H9 (cell line): ENCODE measurements around the gene ZNF791. TPM values are rescaled to one million over a fixed set of nuclear protein-coding genes. Genes with fewer than 3 reads are reported as not detected.

Source experiments
- DNase-seq: peaks from one replicate; pipeline ENCODE4 v3.0.0-alpha.2; 2017
- H2AFZ ChIP-seq: one replicate; pipeline ENCODE4 v1.6.1; 2013; ENCODE audit warnings: mild to moderate bottlenecking, low read length, control low read depth, moderate library complexity
- H2AK5ac ChIP-seq: 2 replicates; pipeline ENCODE4 v1.6.1; 2013; ENCODE audit warnings: low read length, control low read depth, mixed read lengths; ENCODE audit not compliant: insufficient read length
- H2BK120ac ChIP-seq: one replicate; pipeline ENCODE4 v1.6.1; 2013; ENCODE audit warnings: low read depth, mild to moderate bottlenecking, low read length, control low read depth, inconsistent platforms; ENCODE audit not compliant: poor library complexity, severe bottlenecking
- H2BK12ac ChIP-seq: 2 replicates; pipeline ENCODE4 v1.6.1; 2013; ENCODE audit warnings: low read length, control low read depth, mixed read lengths, low read depth; ENCODE audit not compliant: insufficient read length
- H2BK15ac ChIP-seq: 2 replicates; pipeline ENCODE4 v1.6.1; 2013; ENCODE audit warnings: low read depth, low read length, control low read depth
- H2BK20ac ChIP-seq: one replicate; pipeline ENCODE4 v1.6.1; 2013; ENCODE audit warnings: low read depth, mild to moderate bottlenecking, low read length, control low read depth, inconsistent platforms; ENCODE audit not compliant: poor library complexity, severe bottlenecking
- H2BK5ac ChIP-seq: 2 replicates; pipeline ENCODE4 v1.6.1; 2013; ENCODE audit warnings: low read length, control low read depth, mixed read lengths; ENCODE audit not compliant: insufficient read length
- H3K14ac ChIP-seq: 2 replicates; pipeline ENCODE4 v1.6.1; 2013; ENCODE audit warnings: low read length, control low read depth; ENCODE audit not compliant: insufficient read depth
- H3K18ac ChIP-seq: 2 replicates; pipeline ENCODE4 v1.6.1; 2013; ENCODE audit warnings: low read depth, mild to moderate bottlenecking, mixed read lengths, low read length, control low read depth; ENCODE audit not compliant: insufficient read length
- H3K23ac ChIP-seq: 2 replicates; pipeline ENCODE4 v1.6.1; 2013; ENCODE audit warnings: low read length, control low read depth, mixed read lengths, low read depth; ENCODE audit not compliant: insufficient read length
- H3K23me2 ChIP-seq: 2 replicates; pipeline ENCODE4 v1.6.1; 2013; ENCODE audit warnings: low read depth, mild to moderate bottlenecking, mixed read lengths, low read length, control low read depth; ENCODE audit not compliant: insufficient read length, poor library complexity, severe bottlenecking
- H3K27ac ChIP-seq: 2 replicates; pipeline ENCODE4 v1.5.1; 2013; ENCODE audit warnings: low read length, control low read depth, mixed read lengths, low read depth; ENCODE audit not compliant: insufficient read length
- H3K27me3 ChIP-seq: 2 replicates; pipeline ENCODE4 v1.6.1; 2013; ENCODE audit warnings: low read length, control low read depth, inconsistent platforms; ENCODE audit not compliant: insufficient read depth
- H3K4ac ChIP-seq: 2 replicates; pipeline ENCODE4 v1.6.1; 2013; ENCODE audit warnings: low read depth, mild to moderate bottlenecking, control low read depth, inconsistent platforms, low read length, moderate library complexity
- H3K4me1 ChIP-seq: 2 replicates; pipeline ENCODE4 v1.6.1; 2013; ENCODE audit warnings: low read length, control low read depth, inconsistent platforms; ENCODE audit not compliant: insufficient read depth
- H3K4me2 ChIP-seq: 2 replicates; pipeline ENCODE4 v1.6.1; 2013; ENCODE audit warnings: low read length, control low read depth, mixed read lengths; ENCODE audit not compliant: insufficient read length, insufficient read depth
- H3K56ac ChIP-seq: 2 replicates; pipeline ENCODE4 v1.6.1; 2013; ENCODE audit warnings: low read depth, mild to moderate bottlenecking, mixed read lengths, low read length, control low read depth; ENCODE audit not compliant: insufficient read length
- H3K79me1 ChIP-seq: 2 replicates; pipeline ENCODE4 v1.6.1; 2013; ENCODE audit warnings: low read depth, mild to moderate bottlenecking, moderate library complexity, low read length, control low read depth, inconsistent platforms; ENCODE audit not compliant: insufficient read depth, poor library complexity, severe bottlenecking
- H3K79me2 ChIP-seq: 2 replicates; pipeline ENCODE4 v1.6.1; 2013; ENCODE audit warnings: low read length, control low read depth, inconsistent platforms; ENCODE audit not compliant: insufficient read depth
- H3K9ac ChIP-seq: 2 replicates; pipeline ENCODE4 v1.6.1; 2013; ENCODE audit warnings: low read length, control low read depth, mixed read lengths; ENCODE audit not compliant: insufficient read length; ENCODE audit errors: extremely low read depth
- H3K9me3 ChIP-seq: one replicate; pipeline ENCODE4 v1.6.1; 2013; ENCODE audit warnings: low read depth, low read length, inconsistent platforms; ENCODE audit not compliant: control insufficient read depth
- H3T11ph ChIP-seq: one replicate; pipeline ENCODE4 v1.6.1; 2013; ENCODE audit warnings: mild to moderate bottlenecking, low read length, control low read depth, inconsistent platforms
- H4K20me1 ChIP-seq: one replicate; pipeline ENCODE4 v1.6.1; 2013; ENCODE audit not compliant: control insufficient read depth, insufficient read length, insufficient read depth
- H4K5ac ChIP-seq: 2 replicates; pipeline ENCODE4 v1.6.1; 2013; ENCODE audit warnings: low read depth, mild to moderate bottlenecking, mixed read lengths, low read length, control low read depth; ENCODE audit not compliant: insufficient read length
- H4K8ac ChIP-seq: replicated peaks from 2 replicates; pipeline ENCODE4 v1.6.1; 2013; ENCODE audit warnings: low read length, control low read depth, mixed read lengths, low read depth; ENCODE audit not compliant: insufficient read length
- H4K91ac ChIP-seq: 2 replicates; pipeline ENCODE4 v1.6.1; 2013; ENCODE audit warnings: low read depth, mild to moderate bottlenecking, moderate library complexity, mixed read lengths, low read length, control low read depth; ENCODE audit not compliant: insufficient read length
- H3K27ac Mint-ChIP-seq, 3 experiments: 2 replicates in 2 of 3; 3 replicates in 1 of 3; pipeline ENCODE4 v1.8.0; 2020 to 2021; ENCODE audit warnings: mixed read lengths in 3 of 3, mild to moderate bottlenecking in 1 of 3, moderate library complexity in 1 of 3
- H3K27me3 Mint-ChIP-seq: 2 replicates; pipeline ENCODE4 v1.8.0; 2021; ENCODE audit warnings: low read depth, mild to moderate bottlenecking, moderate library complexity, mixed read lengths
- H3K36me3 Mint-ChIP-seq, 3 experiments: 2 replicates in 2 of 3; 3 replicates in 1 of 3; pipeline ENCODE4 v1.8.0; 2020 to 2021; ENCODE audit warnings: low read depth in 3 of 3, mixed read lengths in 3 of 3; ENCODE audit not compliant: insufficient read depth in 1 of 3
- H3K4me1 Mint-ChIP-seq, 2 experiments: 2 replicates each; pipeline ENCODE4 v1.8.0; 2020; ENCODE audit warnings: mixed read lengths in 2 of 2
- H3K4me3 Mint-ChIP-seq, 2 experiments: 2 replicates in 1 of 2; 3 replicates in 1 of 2; pipeline ENCODE4 v1.8.0; 2020 to 2021; ENCODE audit warnings: mild to moderate bottlenecking in 2 of 2, mixed read lengths in 2 of 2, moderate library complexity in 1 of 2
- H3K9me3 Mint-ChIP-seq, 2 experiments: 2 replicates in 1 of 2; 3 replicates in 1 of 2; pipeline ENCODE4 v1.8.0; 2020; ENCODE audit warnings: mild to moderate bottlenecking in 2 of 2, mixed read lengths in 2 of 2, moderate library complexity in 1 of 2
- WGBS: extraction: QIAGEN DNeasy Blood & Tissue Kit; methylation state at CpG from one replicate; pipeline ENCODE4 v1.1.7; 2013; ENCODE audit warnings: missing lambda C conversion rate, low lambda C conversion rate, mixed read lengths; ENCODE audit not compliant: insufficient read length; ENCODE audit errors: extremely low coverage; 5-methylcytosine and 5-hydroxymethylcytosine counted together
- total RNA-seq: library from RNA; stranded (reverse); gene quantifications from 2 replicates; pipeline ENCODE4 v1.2.1, GENCODE V29; 2021
- TF ChIP-seq, protein P1 (sequence below): fragments of 200-600 bp; sonication (generic); conservative IDR thresholded peaks from 3 replicates; pipeline ENCODE4 v1.8.0; 2021; ENCODE audit warnings: antibody characterized with exemption, mild to moderate bottlenecking

The ZNF791 gene
- total RNA-seq, 1 experiment from 2014 or later, result 20.2 TPM

DNA sequence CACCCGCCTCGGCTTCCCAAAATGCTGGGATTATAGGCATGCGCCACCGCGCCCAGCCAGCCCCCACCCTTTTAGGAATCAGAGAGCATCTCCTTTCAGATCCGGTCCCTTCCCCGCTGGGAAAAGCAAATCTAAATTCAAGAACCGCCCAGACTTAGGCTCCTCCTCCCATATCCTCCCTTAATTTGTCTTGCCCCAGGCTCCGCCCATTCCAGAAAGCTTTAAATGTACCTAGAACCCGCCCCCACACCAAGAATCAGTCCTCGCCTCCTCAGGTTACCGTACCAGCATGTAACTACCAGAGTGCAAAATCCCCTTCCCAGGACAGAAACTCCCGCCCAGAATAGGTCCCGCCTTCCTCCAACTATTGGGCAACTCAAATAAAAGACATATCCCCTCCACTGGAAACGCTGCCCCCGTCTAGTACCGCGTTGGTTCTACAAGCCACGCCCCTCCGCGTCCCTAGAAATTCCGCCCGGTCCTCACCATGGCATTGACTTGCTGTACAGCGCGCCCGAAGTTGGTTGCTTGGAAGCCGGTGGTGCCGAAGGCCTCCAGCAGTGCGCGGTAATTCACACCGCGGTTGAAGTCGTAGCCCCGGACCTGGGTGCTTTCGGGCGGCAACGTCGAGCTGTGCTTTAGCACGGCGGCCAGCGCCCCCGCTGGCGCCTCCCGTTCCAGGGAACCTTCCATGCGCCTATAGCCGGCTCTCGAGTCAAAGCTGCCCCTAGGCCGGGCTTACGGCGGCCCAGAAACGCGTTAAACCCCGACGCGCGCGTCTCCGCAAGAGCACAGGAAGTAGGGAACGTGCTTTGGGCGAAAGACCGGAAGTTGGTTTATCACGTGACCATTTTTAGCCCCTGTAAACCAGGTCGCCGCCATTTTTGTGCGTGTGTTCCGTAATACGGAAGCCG lies 70.6 kb downstream of the ZNF791 start, which contains the start of gene DHPS:
DHPS (minus strand) TSS at position 807 of the 914 bp plus-strand sequence; CDS start at position 693, 114 bp downstream.
- no peaks in the 10 kb centered on the region for H3K79me2 ChIP-seq
- H3T11ph ChIP-seq, result no peak within 1 kb of the TSS
- H3K4me1 ChIP-seq, result no peaks in the 10 kb centered on the region
- no peak within 1 kb of the TSS for H2BK20ac ChIP-seq
- peak within 1 kb of the TSS; percentile 50 for H3K4me2 ChIP-seq
- peak; percentile 98 for DNase-seq
- peak within 1 kb of the TSS; percentile 89 for H3K18ac ChIP-seq
- Mint-ChIP-seq H3K4me3 (peak within 1 kb of the TSS; percentile 93 to 97), H3K9me3 (peaks cover 0 to 2% of the 10 kb centered on the region in 2 experiments; a peak in 1 of 5 replicates), H3K4me1 (peaks cover 2 to 14% of the 10 kb centered on the region in 2 experiments; a peak in 3 of 4 replicates), H3K27me3 (no peaks in the 10 kb centered on the region; the same call in 1 of the 2 replicates), H3K27ac (peak within 1 kb of the TSS; percentile 96 to 99 (median 99)), H3K36me3 (peaks cover 15 to 41% (median 30%) of the 10 kb centered on the region in 3 experiments)
- H4K8ac ChIP-seq, result no peak within 1 kb of the TSS
- TF ChIP-seq, protein P1, sequence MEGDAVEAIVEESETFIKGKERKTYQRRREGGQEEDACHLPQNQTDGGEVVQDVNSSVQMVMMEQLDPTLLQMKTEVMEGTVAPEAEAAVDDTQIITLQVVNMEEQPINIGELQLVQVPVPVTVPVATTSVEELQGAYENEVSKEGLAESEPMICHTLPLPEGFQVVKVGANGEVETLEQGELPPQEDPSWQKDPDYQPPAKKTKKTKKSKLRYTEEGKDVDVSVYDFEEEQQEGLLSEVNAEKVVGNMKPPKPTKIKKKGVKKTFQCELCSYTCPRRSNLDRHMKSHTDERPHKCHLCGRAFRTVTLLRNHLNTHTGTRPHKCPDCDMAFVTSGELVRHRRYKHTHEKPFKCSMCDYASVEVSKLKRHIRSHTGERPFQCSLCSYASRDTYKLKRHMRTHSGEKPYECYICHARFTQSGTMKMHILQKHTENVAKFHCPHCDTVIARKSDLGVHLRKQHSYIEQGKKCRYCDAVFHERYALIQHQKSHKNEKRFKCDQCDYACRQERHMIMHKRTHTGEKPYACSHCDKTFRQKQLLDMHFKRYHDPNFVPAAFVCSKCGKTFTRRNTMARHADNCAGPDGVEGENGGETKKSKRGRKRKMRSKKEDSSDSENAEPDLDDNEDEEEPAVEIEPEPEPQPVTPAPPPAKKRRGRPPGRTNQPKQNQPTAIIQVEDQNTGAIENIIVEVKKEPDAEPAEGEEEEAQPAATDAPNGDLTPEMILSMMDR, result no peak
- H2BK5ac ChIP-seq, result no peak within 1 kb of the TSS
- H3K9me3 ChIP-seq, result no peaks in the 10 kb centered on the region
- no peaks in the 10 kb centered on the region for H3K79me1 ChIP-seq
- H3K56ac ChIP-seq, result no peak within 1 kb of the TSS
- no peaks in the 10 kb centered on the region for H4K20me1 ChIP-seq
- H4K91ac ChIP-seq, result no peak within 1 kb of the TSS
- H2BK15ac ChIP-seq, result no peak within 1 kb of the TSS
- H2BK12ac ChIP-seq, result peak within 1 kb of the TSS; percentile 9
- H3K27ac ChIP-seq, result peak within 1 kb of the TSS; percentile 81
- H2AFZ ChIP-seq, result no peak within 1 kb of the TSS
- peak within 1 kb of the TSS; percentile 69 for H4K5ac ChIP-seq
- H3K27me3 ChIP-seq, result no peaks in the 10 kb centered on the region
- no peak within 1 kb of the TSS; the same call in 1 of the 2 replicates for H3K4ac ChIP-seq
- H3K14ac ChIP-seq, result peak within 1 kb of the TSS; percentile 96
- H2AK5ac ChIP-seq, result no peak within 1 kb of the TSS
- no CpG with 5 or more reads among the region's 68 CpGs for whole genome bisulfite sequencing
- H2BK120ac ChIP-seq, result peak within 1 kb of the TSS; percentile 72
- no peak within 1 kb of the TSS for H3K23ac ChIP-seq
- no peaks in the 10 kb centered on the region for H3K23me2 ChIP-seq
- H3K9ac ChIP-seq, result peak within 1 kb of the TSS; percentile 83

Other genes with a start within 250 kb of the ZNF791 start
- gene ZNF442, start 245.2 kb upstream of the ZNF791 start, total RNA-seq, result 3.7 and 4.0 TPM in 2 replicates
- gene ZNF799, start 209.6 kb upstream of the ZNF791 start, total RNA-seq, result 4.1 and 5.2 TPM in 2 replicates
- gene ZNF443, start 169.9 kb upstream of the ZNF791 start, total RNA-seq, result 9.4 TPM in 2 replicates
- gene ZNF709, start 126.1 kb upstream of the ZNF791 start, total RNA-seq, result 2.1 and 3.8 TPM in 2 replicates
- gene ZNF564, start 59.4 kb upstream of the ZNF791 start, total RNA-seq, result 9.4 and 11.3 TPM in 2 replicates
- 9.7 and 10.1 TPM in 2 replicates for gene ZNF490, start 107 bp upstream of the ZNF791 start, total RNA-seq
- gene MAN2B1, start 55.8 kb downstream of the ZNF791 start, total RNA-seq, result 89.2 and 93.5 TPM in 2 replicates
- 19.2 and 21.0 TPM in 2 replicates for gene WDR83, start 55.9 kb downstream of the ZNF791 start, total RNA-seq
- gene DHPS, start 71.0 kb downstream of the ZNF791 start, total RNA-seq, result 82.9 and 94.9 TPM in 2 replicates
- not detected in 2 replicates for gene GNG14, start 77.1 kb downstream of the ZNF791 start, total RNA-seq
- 10.8 and 11.7 TPM in 2 replicates for gene FBXW9, start 85.7 kb downstream of the ZNF791 start, total RNA-seq
- gene TNPO2, start 113.0 kb downstream of the ZNF791 start, total RNA-seq, result 149 and 159 TPM in 2 replicates
- 154 and 161 TPM in 2 replicates for gene TRIR, start 123.8 kb downstream of the ZNF791 start, total RNA-seq
- 81.3 and 81.6 TPM in 2 replicates for gene GET3, start 126.6 kb downstream of the ZNF791 start, total RNA-seq
- gene BEST2, start 140.9 kb downstream of the ZNF791 start, total RNA-seq, result 1.6 and 2.0 TPM in 2 replicates
- 56.8 and 64.7 TPM in 2 replicates for gene HOOK2, start 164.6 kb downstream of the ZNF791 start, total RNA-seq
- gene JUNB, start 180.6 kb downstream of the ZNF791 start, total RNA-seq, result 15.9 and 18.0 TPM in 2 replicates
- gene PRDX2, start 190.9 kb downstream of the ZNF791 start, total RNA-seq, result 468 and 485 TPM in 2 replicates
- gene THSD8, start 191.1 kb downstream of the ZNF791 start, total RNA-seq, result 45.8 and 48.1 TPM in 2 replicates
- 79.5 and 86.0 TPM in 2 replicates for gene RNASEH2A, start 195.7 kb downstream of the ZNF791 start, total RNA-seq
- 5.6 and 6.4 TPM in 2 replicates for gene RTBDN, start 223.7 kb downstream of the ZNF791 start, total RNA-seq
- gene MAST1, start 227.6 kb downstream of the ZNF791 start, total RNA-seq, result 11.8 and 15.1 TPM in 2 replicates